Type B pancreatic cell (in vitro differentiated cells): ENCODE results near the gene KPNA3. TPM values are rescaled to one million over a fixed set of nuclear protein-coding genes. Genes with fewer than 3 reads are reported as not detected.
"Not testable (repeated sequence)": the region's sequence is repeated elsewhere in the genome, so short reads cannot be mapped to it uniquely, and the experiment has no call there.

Experiments used
- DNase-seq: peaks from one replicate; pipeline ENCODE4 v3.0.0; 2021; ENCODE audit warnings: mixed read lengths; ENCODE audit not compliant: unreplicated experiment; ENCODE audit errors: extremely low spot score
- H3K27ac Mint-ChIP-seq: 2 replicates; pipeline ENCODE4 v1.8.0; 2021; ENCODE audit warnings: mild to moderate bottlenecking, mixed read lengths
- H3K27me3 Mint-ChIP-seq: 2 replicates; pipeline ENCODE4 v1.8.0; 2021; ENCODE audit warnings: mixed read lengths
- H3K36me3 Mint-ChIP-seq: 2 replicates; pipeline ENCODE4 v1.8.0; 2021; ENCODE audit warnings: mixed read lengths
- H3K4me1 Mint-ChIP-seq: one replicate; pipeline ENCODE4 v1.8.0; 2021; ENCODE audit warnings: mixed read lengths; ENCODE audit not compliant: unreplicated experiment
- H3K4me3 Mint-ChIP-seq: 2 replicates; pipeline ENCODE4 v1.8.0; 2021; ENCODE audit warnings: mild to moderate bottlenecking, mixed read lengths
- H3K9me3 Mint-ChIP-seq: 2 replicates; pipeline ENCODE4 v1.8.0; 2021; ENCODE audit warnings: mixed read lengths
- CTCF ChIP-seq: fragments of 200-600 bp; sonication (generic); conservative IDR thresholded peaks from 2 replicates; pipeline ENCODE4 v1.5.0; 2021; ENCODE audit warnings: antibody characterized with exemption, mild to moderate bottlenecking
- total RNA-seq: library from RNA; stranded (reverse); gene quantifications from 2 replicates; pipeline ENCODE4 v1.2.1, GENCODE V29; 2021; ENCODE audit warnings: low replicate concordance

Gene KPNA3
- total RNA-seq, 1 donor from 2014 or later = 40.1 TPM

- H3K36me3 Mint-ChIP-seq = no peaks in the 10 kb centered on the region
- H3K27ac Mint-ChIP-seq = no peak overlapping the region
- H3K27me3 Mint-ChIP-seq = peaks cover 2% of the 10 kb centered on the region
- TF ChIP-seq CTCF = no peak
- H3K9me3 Mint-ChIP-seq = peaks cover 5% of the 10 kb centered on the region
- H3K4me3 Mint-ChIP-seq = no peak overlapping the region
- H3K4me1 Mint-ChIP-seq = no peaks in the 10 kb centered on the region
- DNase-seq = no peak
Measured at GRCh38 chr13:49827891-49828290, 35.4 kb upstream of the KPNA3 start.

GRCh38 chr13:49827336-49827735 lies 34.9 kb upstream of the KPNA3 start:
- H3K9me3 Mint-ChIP-seq = peaks cover 5% of the 10 kb centered on the region
- no peak overlapping the region for H3K27ac Mint-ChIP-seq
- H3K27me3 Mint-ChIP-seq = peaks cover 2% of the 10 kb centered on the region
- no peak for TF ChIP-seq CTCF
- no peak for DNase-seq
- H3K4me1 Mint-ChIP-seq = no peaks in the 10 kb centered on the region
- H3K4me3 Mint-ChIP-seq = no peak overlapping the region
- H3K36me3 Mint-ChIP-seq = no peaks in the 10 kb centered on the region

GRCh38 chr13:49821216-49822009 lies 28.9 kb upstream of the KPNA3 start:
- H3K4me3 Mint-ChIP-seq = no peak overlapping the region
- no peak for TF ChIP-seq CTCF
- H3K9me3 Mint-ChIP-seq = no peaks in the 10 kb centered on the region
- DNase-seq = no peak
- no peaks in the 10 kb centered on the region for H3K4me1 Mint-ChIP-seq
- H3K36me3 Mint-ChIP-seq = no peaks in the 10 kb centered on the region
- H3K27me3 Mint-ChIP-seq = peaks cover 2% of the 10 kb centered on the region
- H3K27ac Mint-ChIP-seq = no peak overlapping the region

DNA sequence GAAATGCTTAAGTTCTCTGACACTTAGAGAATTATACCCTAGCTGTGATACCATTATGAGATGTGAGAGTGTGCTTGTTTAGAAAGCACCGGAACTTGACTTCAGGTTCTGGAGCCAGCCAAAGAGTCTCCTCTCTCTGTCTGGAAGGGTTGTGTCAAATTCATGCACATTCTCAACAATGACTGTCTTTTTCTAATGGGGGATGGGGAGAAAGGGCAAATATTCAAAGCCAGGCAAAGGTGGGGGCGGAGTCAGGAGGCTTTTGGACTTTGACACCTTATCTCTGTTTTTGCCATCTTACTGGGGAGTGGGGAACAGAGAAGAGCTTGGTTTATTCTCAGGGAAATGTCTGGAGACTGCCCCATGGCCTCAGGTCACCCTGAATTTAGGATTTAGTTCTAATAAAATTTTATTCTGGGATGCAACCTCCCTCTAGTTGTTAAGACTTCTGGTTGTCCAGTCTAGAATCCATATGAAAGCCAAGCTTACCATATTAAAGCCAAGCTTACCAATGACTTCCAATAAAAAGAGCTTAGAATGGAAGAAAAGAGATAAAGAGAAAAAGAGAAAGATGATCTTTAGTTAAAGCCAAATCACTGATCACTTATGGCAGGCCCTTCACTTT lies 28.2 kb upstream of the KPNA3 start:
- no peak for TF ChIP-seq CTCF
- H3K4me3 Mint-ChIP-seq = no peak overlapping the region
- no peaks in the 10 kb centered on the region for H3K9me3 Mint-ChIP-seq

GRCh38 chr13:49816047-49816446 lies 23.6 kb upstream of the KPNA3 start:
- H3K27me3 Mint-ChIP-seq, H3K4me3 Mint-ChIP-seq, H3K27ac Mint-ChIP-seq, DNase-seq, H3K9me3 Mint-ChIP-seq, H3K36me3 Mint-ChIP-seq: not testable (repeated sequence)
- peaks cover 24% of the 10 kb centered on the region for H3K4me1 Mint-ChIP-seq

More for the DNA sequence above, 28.2 kb upstream of the KPNA3 start:
- Mint-ChIP-seq H3K36me3 (no peaks in the 10 kb centered on the region), H3K4me1 (no peaks in the 10 kb centered on the region), H3K27ac (no peak overlapping the region), H3K27me3 (peaks cover 2% of the 10 kb centered on the region)
- no peak for DNase-seq

GRCh38 chr13:49814551-49815270 lies 22.2 kb upstream of the KPNA3 start:
- Mint-ChIP-seq H3K4me3 (no peak overlapping the region), H3K36me3 (no peaks in the 10 kb centered on the region), H3K9me3 (no peaks in the 10 kb centered on the region), H3K27me3 (no peaks in the 10 kb centered on the region), H3K27ac (no peak overlapping the region), H3K4me1 (peaks cover 29% of the 10 kb centered on the region)
- TF ChIP-seq CTCF = no peak
- no peak for DNase-seq
